HG02885 (cell line): Measurements from ENCODE around the gene CARMIL1.

Experiments
- ATAC-seq: cut with Tn5 transposase; IDR thresholded peaks from one replicate; pipeline ENCODE4 v1.9.1; 2021; ENCODE audit warnings: mild to moderate bottlenecking; ENCODE audit not compliant: unreplicated experiment, poor library complexity

The CARMIL1 gene

GRCh38 chr6:25399885-25400284, 120.7 kb downstream of the CARMIL1 start:
- no peak for ATAC-seq

DNA sequence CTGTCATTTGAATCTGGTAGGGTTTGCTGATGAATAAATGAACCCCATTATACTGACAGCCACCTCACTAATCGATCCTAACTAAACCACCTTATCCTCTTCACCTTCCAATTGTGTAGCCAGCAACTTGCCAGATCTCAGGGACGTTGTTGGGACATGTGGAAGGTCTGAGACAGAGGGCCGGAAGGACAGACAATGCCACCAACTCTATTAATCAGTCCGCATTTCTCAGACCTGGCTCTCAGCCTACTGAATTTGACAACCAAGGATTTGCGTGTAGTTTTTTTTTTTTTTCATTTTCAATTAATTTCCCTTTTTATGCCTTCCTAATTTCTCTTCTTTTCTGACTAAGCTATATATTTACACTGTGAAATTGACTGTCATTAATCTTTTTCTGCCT, 122.5 kb downstream of the CARMIL1 start:
- no peak for ATAC-seq

- ATAC-seq: no peak
Observed at GRCh38 chr6:25402125-25402524, 123.0 kb downstream of the CARMIL1 start.

GRCh38 chr6:25403150-25403549, 124.0 kb downstream of the CARMIL1 start:
- ATAC-seq: no peak

- no peak for ATAC-seq
Observed at GRCh38 chr6:25404091-25404490, 124.9 kb downstream of the CARMIL1 start.

DNA sequence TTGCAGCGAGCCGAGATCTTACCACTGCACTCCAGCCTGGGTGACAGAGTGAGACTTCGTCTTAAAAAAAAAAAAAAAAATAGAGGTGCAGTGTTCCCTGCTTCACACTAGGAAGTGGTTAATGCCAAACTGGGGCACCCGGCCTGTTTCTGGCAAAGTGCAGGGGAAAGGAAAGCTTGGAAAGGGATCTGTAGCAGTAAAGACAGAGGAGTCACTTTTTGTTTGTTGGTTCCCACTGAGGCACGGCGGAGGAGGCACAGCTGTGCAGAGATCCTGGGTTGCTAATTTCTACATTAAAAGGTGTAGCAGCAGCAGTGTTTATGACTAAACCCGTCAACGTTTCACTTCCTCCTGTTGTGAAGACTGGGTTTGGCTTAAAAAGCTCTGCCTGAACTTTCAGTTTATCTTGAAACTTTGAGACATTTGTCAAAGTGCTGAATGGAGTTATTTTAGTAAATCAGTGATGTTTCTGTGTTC, 125.6 kb downstream of the CARMIL1 start:
- peak; percentile 98 for ATAC-seq

DNA sequence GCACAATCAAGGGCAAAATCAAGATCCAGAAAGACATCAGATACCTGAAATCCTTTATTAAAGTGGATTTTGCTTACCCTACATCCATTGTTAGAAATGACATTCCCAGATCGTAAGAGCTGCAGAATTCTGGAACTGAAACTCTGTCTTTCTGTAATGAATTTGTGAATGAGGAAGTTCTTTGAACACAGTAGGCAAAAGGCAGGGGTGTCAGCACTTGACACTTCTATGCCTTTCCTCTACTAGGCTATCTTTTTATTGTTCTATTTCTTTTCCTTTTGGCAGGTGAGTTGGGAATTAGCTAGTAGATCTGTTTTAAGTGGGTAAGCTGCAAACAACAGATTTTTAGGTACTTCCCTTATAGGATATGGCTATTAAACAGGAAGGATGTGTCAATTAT, 126.3 kb downstream of the CARMIL1 start:
- ATAC-seq: peak; percentile 32

DNA sequence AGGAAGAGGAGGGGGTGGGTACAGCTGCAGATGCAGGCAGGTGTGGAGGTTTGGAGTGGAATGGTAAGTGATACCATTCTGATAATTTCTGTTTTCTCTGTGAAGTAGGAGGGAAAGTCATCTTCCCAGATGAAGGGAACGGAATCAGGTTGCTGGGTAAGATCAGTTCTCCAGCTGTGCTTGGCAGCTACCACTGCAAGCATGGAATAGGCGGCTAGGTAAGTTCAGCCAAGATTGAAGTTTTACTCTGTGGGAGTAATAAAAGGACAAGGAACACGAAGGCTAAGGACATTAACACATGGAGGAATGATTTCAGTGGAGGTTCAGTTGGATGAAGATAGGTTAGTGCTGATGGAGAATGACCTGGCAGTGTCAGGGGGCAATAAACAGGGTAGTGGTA, 128.3 kb downstream of the CARMIL1 start:
- ATAC-seq: no peak

GRCh38 chr6:25410102-25410501, 130.9 kb downstream of the CARMIL1 start:
- no peak for ATAC-seq

DNA sequence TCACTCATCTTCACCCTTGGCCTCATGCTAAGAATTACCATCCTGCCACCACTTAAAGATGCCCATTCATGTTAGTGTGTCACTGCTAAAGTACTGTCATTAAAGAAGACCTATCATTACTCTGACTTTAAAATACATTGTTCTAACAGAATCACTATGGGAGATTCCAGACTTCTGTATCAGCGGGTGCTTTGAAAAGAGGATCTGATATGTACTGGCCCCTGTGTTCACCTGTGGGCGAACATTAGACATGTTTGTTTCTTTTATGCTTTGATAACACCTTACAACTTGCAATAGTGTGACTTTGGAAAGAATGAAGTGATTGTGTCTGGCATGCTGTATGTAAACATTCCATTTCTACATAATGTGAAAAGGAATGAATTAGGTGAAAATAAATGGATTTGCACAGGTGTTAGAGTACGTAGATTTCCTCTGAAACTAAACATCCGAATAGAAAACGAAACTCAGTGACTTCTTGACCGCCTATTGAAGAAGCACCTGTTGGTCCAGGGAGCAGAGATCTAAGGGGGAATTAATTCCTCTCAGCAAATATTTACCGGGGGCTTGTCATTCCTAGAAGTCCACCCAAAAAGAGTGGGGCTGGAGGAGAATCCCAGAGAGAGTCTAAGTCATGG, 132.3 kb downstream of the CARMIL1 start:
- no peak for ATAC-seq

GRCh38 chr6:25413207-25413905, 134.2 kb downstream of the CARMIL1 start:
- ATAC-seq: no peak

DNA sequence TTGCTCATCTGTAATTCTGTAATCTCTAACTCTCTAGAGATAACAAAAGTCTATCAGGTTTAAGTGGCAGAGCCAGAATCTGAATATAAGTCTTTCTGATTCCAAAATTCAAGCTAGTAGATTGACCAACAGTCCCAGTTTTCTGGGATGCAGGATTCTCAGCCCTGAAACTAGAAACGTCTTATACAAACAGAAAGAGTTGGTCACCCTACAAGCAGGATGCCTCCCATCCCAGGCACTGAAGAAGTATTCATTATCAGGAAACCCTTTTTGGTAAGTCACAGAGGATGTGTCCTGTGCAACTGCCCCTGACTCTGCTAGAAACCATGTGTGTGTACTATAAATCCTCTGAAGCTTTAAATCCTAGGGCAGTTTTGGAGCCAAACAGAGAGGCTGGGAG, 135.0 kb downstream of the CARMIL1 start:
- ATAC-seq: no peak

DNA sequence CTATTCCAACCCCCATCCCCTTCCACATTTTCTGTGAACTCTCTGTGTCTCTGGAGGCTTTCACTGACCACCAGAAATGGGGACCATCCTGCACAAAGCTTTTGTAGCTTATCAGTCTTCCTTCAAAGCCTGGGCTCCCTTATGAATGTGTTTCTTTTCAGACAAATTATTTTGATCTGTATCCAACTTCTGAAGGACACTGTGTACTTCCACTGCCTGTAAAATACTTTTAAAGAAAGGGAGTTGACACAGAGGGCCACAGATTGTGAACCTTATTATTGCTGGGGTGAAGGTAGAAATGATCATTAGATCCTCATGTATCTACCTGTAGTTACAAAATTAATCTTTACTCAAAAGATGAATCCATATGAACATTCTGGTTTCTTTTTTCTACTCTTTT, 135.6 kb downstream of the CARMIL1 start:
- ATAC-seq: no peak

- no peak for ATAC-seq
Observed at GRCh38 chr6:25415274-25415673, 136.1 kb downstream of the CARMIL1 start.

DNA sequence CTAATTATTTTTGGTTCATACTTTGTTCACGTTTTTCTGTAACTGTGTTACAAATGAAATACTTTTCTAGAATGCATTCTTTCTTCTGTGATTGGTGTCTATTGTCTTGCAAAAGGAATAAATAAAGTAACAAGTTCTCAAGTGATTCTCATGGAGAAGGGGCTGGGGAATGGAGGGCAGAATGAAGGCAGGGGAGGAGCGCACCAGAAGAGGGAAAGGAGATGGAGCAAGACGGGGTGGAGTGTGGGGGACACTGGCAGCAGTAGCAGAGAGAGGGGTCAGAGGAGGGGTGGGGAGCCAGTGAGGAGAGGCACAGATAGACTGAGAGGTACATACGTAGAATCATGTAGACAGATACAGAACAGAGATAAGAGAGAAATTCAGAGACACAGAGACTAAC, 136.5 kb downstream of the CARMIL1 start:
- ATAC-seq: no peak

GRCh38 chr6:25417046-25417605, 138.0 kb downstream of the CARMIL1 start:
- no peak for ATAC-seq

DNA sequence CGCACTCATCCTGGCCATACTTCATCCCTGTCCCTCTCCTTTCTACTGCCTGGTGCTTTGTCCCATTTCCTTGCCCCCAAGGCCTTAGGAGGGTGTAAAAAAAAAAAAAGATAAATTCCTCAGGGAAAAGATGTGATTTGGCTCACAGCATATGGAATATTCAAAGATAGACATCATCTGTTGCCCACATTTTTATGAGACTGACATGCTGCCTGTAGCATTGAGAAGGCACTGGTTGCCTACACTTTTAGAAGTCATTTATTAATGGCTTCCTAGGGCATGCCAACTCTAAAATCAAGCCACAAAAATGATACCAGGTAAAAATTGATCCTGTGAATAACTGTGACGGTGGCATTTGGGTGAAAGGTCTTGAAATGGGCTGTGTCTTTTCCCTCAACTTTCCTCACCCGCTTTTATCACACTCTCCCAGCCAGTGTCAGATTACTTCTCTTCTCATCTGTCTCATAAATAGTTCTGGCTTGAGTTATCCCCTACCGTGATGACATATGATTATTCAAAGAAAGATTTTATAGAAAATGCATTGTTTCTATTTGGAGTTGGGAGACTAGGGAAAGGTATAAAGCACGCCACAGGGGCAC, 139.4 kb downstream of the CARMIL1 start:
- ATAC-seq: no peak

DNA sequence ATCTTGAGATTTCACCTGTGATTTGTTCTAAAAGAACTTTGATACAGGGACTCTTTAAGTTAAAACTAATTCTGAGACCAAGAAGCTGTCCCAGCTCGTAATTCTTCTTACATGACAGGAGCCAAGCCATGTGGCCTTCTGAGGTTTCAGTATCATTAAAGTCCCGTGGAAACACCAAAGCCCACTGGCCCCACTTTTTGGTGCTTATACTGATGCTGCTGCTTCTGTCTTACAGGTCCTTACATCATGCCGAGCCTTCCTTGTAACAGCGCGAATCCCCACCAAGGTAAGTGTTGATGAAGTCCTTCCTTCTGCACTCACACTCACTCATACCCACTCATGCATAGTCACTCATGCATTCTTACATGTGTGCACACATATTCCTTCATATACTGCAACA, 140.7 kb downstream of the CARMIL1 start:
- no peak for ATAC-seq

DNA sequence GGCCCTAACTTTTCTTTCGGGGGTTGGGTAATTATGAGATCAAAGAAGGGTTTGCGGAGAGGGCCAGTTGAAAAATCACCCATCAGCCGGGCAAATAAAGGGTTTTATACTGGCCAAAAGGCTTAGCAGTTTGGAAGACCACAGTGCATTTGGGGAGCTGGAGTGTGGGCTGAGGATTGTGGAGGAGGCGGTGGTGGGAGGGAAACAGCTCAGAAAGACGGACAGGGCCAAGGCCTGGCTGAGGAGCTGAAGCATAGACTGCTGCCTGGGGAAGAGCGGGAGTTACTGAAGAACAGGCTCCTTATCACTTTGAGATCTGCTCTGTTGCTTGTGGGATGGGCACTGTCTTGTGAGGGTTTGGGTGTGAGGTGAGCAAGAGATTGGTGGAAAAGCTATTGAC, 144.2 kb downstream of the CARMIL1 start:
- no peak for ATAC-seq

GRCh38 chr6:25424303-25424702, 145.1 kb downstream of the CARMIL1 start:
- no peak for ATAC-seq

DNA sequence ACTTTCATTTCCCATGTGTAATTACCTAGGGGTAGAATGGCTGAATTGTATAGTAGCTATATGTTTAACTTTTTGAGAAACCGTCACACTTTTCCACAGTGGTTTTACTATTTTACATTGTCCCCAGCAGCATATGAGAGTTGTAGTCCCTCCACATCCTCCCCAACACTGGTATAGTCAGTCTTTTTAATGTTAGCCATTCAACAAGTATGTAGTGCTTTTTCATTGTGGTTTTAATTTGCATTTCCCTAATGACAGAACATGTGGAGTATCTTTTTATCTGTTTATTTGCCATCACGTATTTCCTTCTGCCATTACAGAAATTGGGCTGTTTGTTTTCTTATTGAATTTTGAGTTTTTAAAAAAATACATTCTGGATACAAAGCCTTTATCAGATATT, 148.4 kb downstream of the CARMIL1 start:
- ATAC-seq: no peak
